K562 (cell line): ENCODE results near the gene ANKEF1. TPM values are rescaled to one million over a fixed set of nuclear protein-coding genes. Genes with fewer than 3 reads are reported as not detected.

Experiments
- FOSL1 ChIP-seq: fragments of 200-800 bp; sonication (Bioruptor generic); conservative IDR thresholded peaks from 2 replicates; pipeline ENCODE4 v1.6.1; 2016; ENCODE audit warnings: missing genetic modification characterization, missing compliant biosample characterization
- MCM2 ChIP-seq: fragments of 450-650 bp; IDR thresholded peaks from 2 replicates; pipeline ENCODE4 v1.6.1; 2017; ENCODE audit warnings: low read depth, mild to moderate bottlenecking
- MXI1 ChIP-seq: IDR thresholded peaks from 2 replicates; pipeline ENCODE4 v1.6.1; 2011; ENCODE audit warnings: low read depth, mild to moderate bottlenecking, improper control_type of control experiment, low read length
- NELFE ChIP-seq: IDR thresholded peaks from 2 replicates; pipeline ENCODE4 v1.6.1; 2011; ENCODE audit warnings: mild to moderate bottlenecking; ENCODE audit not compliant: insufficient read depth, insufficient read length
- NONO ChIP-seq, 2 experiments: fragments of 200-400 bp in 1 of 2; fragments of 450-650 bp in 1 of 2; formaldehyde crosslinking in 1 of 2; IDR thresholded peaks; 2 replicates each; pipeline ENCODE4 v1.6.1; 2017; ENCODE audit warnings: low read depth in 2 of 2, mild to moderate bottlenecking in 2 of 2, moderate library complexity in 2 of 2, low read length in 1 of 2
- SIN3A ChIP-seq, 2 experiments: fragments of 150-350 bp in 1 of 2; IDR thresholded peaks; 2 replicates each; pipeline ENCODE4 v1.6.1; 2011 to 2016; ENCODE audit warnings: borderline replicate concordance in 2 of 2, low read depth in 2 of 2, low read length in 2 of 2, mild to moderate bottlenecking in 2 of 2, moderate library complexity in 2 of 2; ENCODE audit not compliant: control insufficient read depth in 1 of 2
- polyA plus RNA-seq, 8 experiments: library from polyadenylated mRNA; depleted of rRNA in 4 of 8; stranded (reverse) in 5 of 8; unstranded in 3 of 8; fragments of >200 nt; fragmentation: Nextera tagmentation in 2 of 8; fragmentation: Illumina TruSeq in 1 of 8; extraction: Ambion mirVana in 2 of 8; extraction: Trizol in 1 of 8; gene quantifications; 2 replicates each; pipeline versions ENCODE4 v1.2.1 to v1.2.3, GENCODE V29; 2011 to 2014; ENCODE audit warnings: inconsistent platforms in 1 of 8, missing spikeins in 1 of 8
- total RNA-seq, 7 experiments: library from RNA; depleted of rRNA in 6 of 7; stranded (reverse); fragments of >200 nt in 6 of 7; fragmentation: Illumina TruSeq in 2 of 7; extraction: Trizol in 2 of 7; gene quantifications; 2 replicates each; pipeline versions ENCODE4 v1.2.1 to v1.2.3, GENCODE V29; 2011 to 2021; ENCODE audit warnings: low replicate concordance in 1 of 7
- TF ChIP-seq, protein P1 (sequence below): fragments of 250-450 bp; sonication (Bioruptor Pico); IDR thresholded peaks from 2 replicates; pipeline ENCODE4 v1.9.0; 2021; ENCODE audit warnings: mild to moderate bottlenecking
- TF ChIP-seq, protein P2 (sequence below), 2 experiments: fragments of 200-800 bp in 1 of 2; sonication (Bioruptor generic) in 1 of 2; sonication (generic) in 1 of 2; formaldehyde crosslinking in 1 of 2; IDR thresholded peaks in 1 of 2; conservative IDR thresholded peaks in 1 of 2; 2 replicates each; pipeline versions ENCODE4 v1.5.0 to v1.6.1; 2016 to 2020; ENCODE audit warnings: missing compliant biosample characterization in 1 of 2, missing genetic modification characterization in 1 of 2, missing genetic modification reagents in 1 of 2
- TF ChIP-seq, protein P3 (sequence below), 2 experiments: fragments of 250-450 bp in 1 of 2; fragments of 450-650 bp in 1 of 2; sonication (Bioruptor Pico) in 1 of 2; IDR thresholded peaks; 2 replicates each; pipeline versions ENCODE4 v1.6.1 to v1.8.0; 2016 to 2021; ENCODE audit warnings: mild to moderate bottlenecking in 2 of 2, moderate library complexity in 2 of 2, missing compliant biosample characterization in 1 of 2, missing genetic modification characterization in 1 of 2
- TF ChIP-seq, protein P4 (sequence below), 2 experiments: fragments of 450-650 bp; IDR thresholded peaks; 2 replicates each; pipeline ENCODE4 v1.6.1; 2018; ENCODE audit warnings: mild to moderate bottlenecking in 2 of 2, low read depth in 1 of 2; ENCODE audit not compliant: partially characterized antibody in 2 of 2
- TF ChIP-seq, protein P5 (sequence below), 3 experiments: fragments of 200-800 bp in 1 of 3; sonication (Bioruptor generic) in 1 of 3; sonication (generic) in 1 of 3; formaldehyde crosslinking in 1 of 3; IDR thresholded peaks; 2 replicates each; pipeline versions ENCODE4 v1.6.1 to v1.8.0; 2016 to 2022; ENCODE audit warnings: mild to moderate bottlenecking in 2 of 3, missing compliant biosample characterization in 2 of 3, missing genetic modification characterization in 2 of 3, missing genetic modification reagents in 1 of 3
- TF ChIP-seq, protein P6 (sequence below): sonication (generic); formaldehyde crosslinking; IDR thresholded peaks from 2 replicates; pipeline ENCODE4 v1.8.0; 2022; ENCODE audit warnings: mild to moderate bottlenecking, low read depth, missing genetic modification reagents

ANKEF1 gene
- total and polyA plus RNA-seq, 9 of the 15 experiments (the other 6 are each of a cell fraction or from before 2014, with no cell fraction given), result 0.35 to 2.1 (median 1.7) TPM

DNA sequence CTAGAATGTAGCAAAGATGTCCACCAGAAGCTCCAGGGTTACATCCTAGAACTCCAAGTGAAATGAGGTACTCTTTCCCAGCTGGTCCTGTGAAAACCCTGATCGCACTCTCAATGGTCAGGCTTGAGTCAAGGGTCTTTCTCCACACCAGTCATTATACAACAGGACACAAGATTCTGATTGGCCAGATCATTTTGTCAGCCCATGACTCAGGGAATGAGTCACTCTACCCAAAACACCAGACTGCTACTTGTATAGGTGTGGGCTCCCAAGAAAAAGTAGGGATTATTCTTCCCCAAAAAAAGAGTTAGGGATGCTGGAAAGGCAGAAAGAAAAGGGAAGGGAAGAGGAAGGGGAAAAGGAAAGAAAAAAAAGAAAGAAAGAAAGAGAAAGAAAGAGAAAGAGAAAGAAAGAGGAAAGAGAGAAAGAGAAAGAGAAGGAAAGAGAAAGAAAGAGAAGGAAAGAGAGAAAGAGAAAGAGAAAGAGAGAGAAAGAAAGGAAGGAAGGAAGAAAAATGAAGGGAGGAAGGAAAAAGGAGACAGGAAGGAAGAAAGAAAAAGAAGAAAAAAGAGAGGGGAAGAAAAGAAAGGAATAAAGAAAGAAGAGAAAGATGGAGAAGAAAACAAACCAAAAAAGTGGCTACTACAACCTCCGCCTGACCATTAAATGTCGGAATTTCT lies 30.5 kb downstream of the ANKEF1 start (continued):
- TF ChIP-seq, protein P1, sequence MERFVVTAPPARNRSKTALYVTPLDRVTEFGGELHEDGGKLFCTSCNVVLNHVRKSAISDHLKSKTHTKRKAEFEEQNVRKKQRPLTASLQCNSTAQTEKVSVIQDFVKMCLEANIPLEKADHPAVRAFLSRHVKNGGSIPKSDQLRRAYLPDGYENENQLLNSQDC (CRISPR knock-in tag), result no peak
- TF ChIP-seq, protein P2, sequence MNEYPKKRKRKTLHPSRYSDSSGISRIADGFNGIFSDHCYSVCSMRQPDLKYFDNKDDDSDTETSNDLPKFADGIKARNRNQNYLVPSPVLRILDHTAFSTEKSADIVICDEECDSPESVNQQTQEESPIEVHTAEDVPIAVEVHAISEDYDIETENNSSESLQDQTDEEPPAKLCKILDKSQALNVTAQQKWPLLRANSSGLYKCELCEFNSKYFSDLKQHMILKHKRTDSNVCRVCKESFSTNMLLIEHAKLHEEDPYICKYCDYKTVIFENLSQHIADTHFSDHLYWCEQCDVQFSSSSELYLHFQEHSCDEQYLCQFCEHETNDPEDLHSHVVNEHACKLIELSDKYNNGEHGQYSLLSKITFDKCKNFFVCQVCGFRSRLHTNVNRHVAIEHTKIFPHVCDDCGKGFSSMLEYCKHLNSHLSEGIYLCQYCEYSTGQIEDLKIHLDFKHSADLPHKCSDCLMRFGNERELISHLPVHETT (CRISPR knock-in tag; conservative IDR thresholded peaks at IDR 0.05 in 1 of 2, IDR thresholded peaks at IDR 0.05 in 1 of 2), result no peak
- TF ChIP-seq, protein P3, sequence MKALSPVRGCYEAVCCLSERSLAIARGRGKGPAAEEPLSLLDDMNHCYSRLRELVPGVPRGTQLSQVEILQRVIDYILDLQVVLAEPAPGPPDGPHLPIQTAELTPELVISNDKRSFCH (CRISPR knock-in tag; IDR thresholded peaks at IDR 0.05), result no peak
- TF ChIP-seq, protein P3 (tag; IDR thresholded peaks at IDR 0.05), result no peak
- TF ChIP-seq FOSL1 (peak; percentile 56), NONO (IDR thresholded peaks at IDR 0.05; ENCODE audit: low read depth in 2 of 2, low read length in 1 of 2) (no peak), MXI1 (no peak), SIN3A (IDR thresholded peaks at IDR 0.05; ENCODE audit: borderline replicate concordance in 2 of 2, control insufficient read depth in 1 of 2, low read depth in 2 of 2, low read length in 2 of 2) (no peak), MCM2 (no peak), NELFE (no peak)
- TF ChIP-seq, protein P4, sequence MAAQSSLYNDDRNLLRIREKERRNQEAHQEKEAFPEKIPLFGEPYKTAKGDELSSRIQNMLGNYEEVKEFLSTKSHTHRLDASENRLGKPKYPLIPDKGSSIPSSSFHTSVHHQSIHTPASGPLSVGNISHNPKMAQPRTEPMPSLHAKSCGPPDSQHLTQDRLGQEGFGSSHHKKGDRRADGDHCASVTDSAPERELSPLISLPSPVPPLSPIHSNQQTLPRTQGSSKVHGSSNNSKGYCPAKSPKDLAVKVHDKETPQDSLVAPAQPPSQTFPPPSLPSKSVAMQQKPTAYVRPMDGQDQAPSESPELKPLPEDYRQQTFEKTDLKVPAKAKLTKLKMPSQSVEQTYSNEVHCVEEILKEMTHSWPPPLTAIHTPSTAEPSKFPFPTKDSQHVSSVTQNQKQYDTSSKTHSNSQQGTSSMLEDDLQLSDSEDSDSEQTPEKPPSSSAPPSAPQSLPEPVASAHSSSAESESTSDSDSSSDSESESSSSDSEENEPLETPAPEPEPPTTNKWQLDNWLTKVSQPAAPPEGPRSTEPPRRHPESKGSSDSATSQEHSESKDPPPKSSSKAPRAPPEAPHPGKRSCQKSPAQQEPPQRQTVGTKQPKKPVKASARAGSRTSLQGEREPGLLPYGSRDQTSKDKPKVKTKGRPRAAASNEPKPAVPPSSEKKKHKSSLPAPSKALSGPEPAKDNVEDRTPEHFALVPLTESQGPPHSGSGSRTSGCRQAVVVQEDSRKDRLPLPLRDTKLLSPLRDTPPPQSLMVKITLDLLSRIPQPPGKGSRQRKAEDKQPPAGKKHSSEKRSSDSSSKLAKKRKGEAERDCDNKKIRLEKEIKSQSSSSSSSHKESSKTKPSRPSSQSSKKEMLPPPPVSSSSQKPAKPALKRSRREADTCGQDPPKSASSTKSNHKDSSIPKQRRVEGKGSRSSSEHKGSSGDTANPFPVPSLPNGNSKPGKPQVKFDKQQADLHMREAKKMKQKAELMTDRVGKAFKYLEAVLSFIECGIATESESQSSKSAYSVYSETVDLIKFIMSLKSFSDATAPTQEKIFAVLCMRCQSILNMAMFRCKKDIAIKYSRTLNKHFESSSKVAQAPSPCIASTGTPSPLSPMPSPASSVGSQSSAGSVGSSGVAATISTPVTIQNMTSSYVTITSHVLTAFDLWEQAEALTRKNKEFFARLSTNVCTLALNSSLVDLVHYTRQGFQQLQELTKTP (IDR thresholded peaks at IDR 0.05; ENCODE audit: low read depth in 1 of 2, partially characterized antibody in 2 of 2), result no peak
- TF ChIP-seq, protein P5, sequence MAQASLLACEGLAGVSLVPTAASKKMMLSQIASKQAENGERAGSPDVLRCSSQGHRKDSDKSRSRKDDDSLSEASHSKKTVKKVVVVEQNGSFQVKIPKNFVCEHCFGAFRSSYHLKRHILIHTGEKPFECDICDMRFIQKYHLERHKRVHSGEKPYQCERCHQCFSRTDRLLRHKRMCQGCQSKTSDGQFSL (CRISPR knock-in tag; IDR thresholded peaks at IDR 0.05), result no peak
- TF ChIP-seq, protein P5 (tag; IDR thresholded peaks at IDR 0.05), result no peak
- TF ChIP-seq, protein P6, sequence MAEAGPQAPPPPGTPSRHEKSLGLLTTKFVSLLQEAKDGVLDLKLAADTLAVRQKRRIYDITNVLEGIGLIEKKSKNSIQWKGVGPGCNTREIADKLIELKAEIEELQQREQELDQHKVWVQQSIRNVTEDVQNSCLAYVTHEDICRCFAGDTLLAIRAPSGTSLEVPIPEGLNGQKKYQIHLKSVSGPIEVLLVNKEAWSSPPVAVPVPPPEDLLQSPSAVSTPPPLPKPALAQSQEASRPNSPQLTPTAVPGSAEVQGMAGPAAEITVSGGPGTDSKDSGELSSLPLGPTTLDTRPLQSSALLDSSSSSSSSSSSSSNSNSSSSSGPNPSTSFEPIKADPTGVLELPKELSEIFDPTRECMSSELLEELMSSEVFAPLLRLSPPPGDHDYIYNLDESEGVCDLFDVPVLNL (CRISPR knock-in tag), result no peak
